SK-N-MC (cell line): Measurements from ENCODE around the gene NRXN3.

ENCODE experiments used
- EZH2 ChIP-seq: fragments of 200-600 bp; sonication (generic); IDR thresholded peaks from one replicate; pipeline ENCODE4 v1.6.1; 2017; ENCODE audit warnings: antibody characterized with exemption
- POLR2AphosphoS5 ChIP-seq: IDR thresholded peaks from 2 replicates; pipeline ENCODE4 v1.6.1; 2012; ENCODE audit warnings: mild to moderate bottlenecking, low read depth, low read length, borderline replicate concordance

DNA sequence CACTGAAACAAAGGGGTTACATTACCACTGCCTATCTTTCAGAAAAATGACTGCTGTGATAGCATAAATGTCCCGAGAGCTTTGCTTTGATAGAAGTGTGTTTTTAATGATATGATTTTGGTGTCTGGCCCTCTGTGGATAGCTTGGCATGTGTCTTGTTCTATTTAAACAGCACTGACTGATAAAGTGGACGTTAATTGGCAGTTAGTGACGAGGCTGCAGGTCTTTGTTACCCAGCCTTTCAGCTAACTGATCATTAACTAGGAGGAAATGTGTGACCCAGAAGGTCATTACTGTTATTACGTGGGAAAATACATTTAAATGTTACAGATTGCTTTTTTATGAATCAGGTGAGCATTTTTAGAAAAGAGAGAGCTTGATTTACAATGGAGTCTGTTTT lies 1612.9 kb downstream of the NRXN3 start:
- TF ChIP-seq EZH2: no peak
- TF ChIP-seq POLR2AphosphoS5: no peak
